ENCODE measurements around the gene ZPLD1. TPM values are rescaled to one million over a fixed set of nuclear protein-coding genes. Genes with fewer than 3 reads are reported as not detected.
A peak's percentile ranks its signal among the peaks of the same experiment; 100 is the strongest.

ZPLD1 gene
- polyA plus RNA-seq, result 0.22 TPM
- long read RNA-seq, donor 1, result 0 reads
- long read RNA-seq, donor 2, result 0 reads
- long read RNA-seq, donor 3, result 0 reads
- long read RNA-seq, donor 4, result 0 reads
- long read RNA-seq, donor 5, result 0 reads
- long read RNA-seq, donor 6, result 0 reads
- long read RNA-seq, donor 7, result 0 reads
- long read RNA-seq, donor 8, result 0 reads
- long read RNA-seq, donor 9, result 0 reads
- long read RNA-seq, donor 10, result 0 reads
- long read RNA-seq, donor 11, result 0 reads

GRCh38 chr3:102434715-102435114 is at the start of gene ZPLD1:
Gene ZPLD1 (plus strand): TSS chr3:102435015. CDS start chr3:102438488, 3,473 bp downstream.
- Histone ChIP-seq H3K27me3 (ENCODE audit: control insufficient read depth, insufficient read depth, low read length) (no peaks in the 10 kb centered on the region), H3K36me3 (ENCODE audit: control insufficient read depth, insufficient read depth, low read length) (no peaks in the 10 kb centered on the region), H3K4me1 (ENCODE audit: control insufficient read depth, insufficient read depth, low read length) (no peaks in the 10 kb centered on the region), H3K27ac (ENCODE audit: low read length) (no peak within 1 kb of the TSS), H3K4me3 (ENCODE audit: low read length) (no peak within 1 kb of the TSS), H3K9me3 (ENCODE audit: control insufficient read depth, low read depth, low read length) (no peaks in the 10 kb centered on the region)
- no peak for DNase-seq

GRCh38 chr3:102390171-102390864 is 44.5 kb upstream of the ZPLD1 start:
- H3K4me1 ChIP-seq (ENCODE audit: control insufficient read depth, insufficient read depth, low read length), result no peaks in the 10 kb centered on the region

GRCh38 chr3:102390916-102391315 is 43.9 kb upstream of the ZPLD1 start:
- Histone ChIP-seq H3K4me1 (ENCODE audit: control insufficient read depth, insufficient read depth, low read length) (no peaks in the 10 kb centered on the region), H3K36me3 (ENCODE audit: control insufficient read depth, insufficient read depth, low read length) (no peaks in the 10 kb centered on the region), H3K27ac (ENCODE audit: low read length) (no peak overlapping the region), H3K9me3 (ENCODE audit: control insufficient read depth, low read depth, low read length) (no peaks in the 10 kb centered on the region), H3K4me3 (ENCODE audit: low read length) (no peak overlapping the region), H3K27me3 (ENCODE audit: control insufficient read depth, insufficient read depth, low read length) (no peaks in the 10 kb centered on the region)
- DNase-seq, result no peak
- 86% methylated on average over 1 of the region's 1 CpG for WGBS (ENCODE audit: insufficient coverage, low lambda C conversion rate)

More at GRCh38 chr3:102390171-102390864, 44.5 kb upstream of the ZPLD1 start:
- 75% methylated on average over 1 of the region's 7 CpGs for WGBS (ENCODE audit: insufficient coverage, low lambda C conversion rate)
- no peaks in the 10 kb centered on the region for H3K36me3 ChIP-seq (ENCODE audit: control insufficient read depth, insufficient read depth, low read length)
- no peaks in the 10 kb centered on the region for H3K27me3 ChIP-seq (ENCODE audit: control insufficient read depth, insufficient read depth, low read length)
- no peak for DNase-seq
- H3K27ac ChIP-seq (ENCODE audit: low read length), result no peak overlapping the region
- no peaks in the 10 kb centered on the region for H3K9me3 ChIP-seq (ENCODE audit: control insufficient read depth, low read depth, low read length)
- no peak overlapping the region for H3K4me3 ChIP-seq (ENCODE audit: low read length)

- Histone ChIP-seq H3K9me3 (ENCODE audit: control insufficient read depth, low read depth, low read length) (no peaks in the 10 kb centered on the region), H3K27me3 (ENCODE audit: control insufficient read depth, insufficient read depth, low read length) (no peaks in the 10 kb centered on the region), H3K4me1 (ENCODE audit: control insufficient read depth, insufficient read depth, low read length) (no peaks in the 10 kb centered on the region), H3K4me3 (ENCODE audit: low read length) (no peak overlapping the region), H3K27ac (ENCODE audit: low read length) (no peak overlapping the region), H3K36me3 (ENCODE audit: control insufficient read depth, insufficient read depth, low read length) (no peaks in the 10 kb centered on the region)
- 67% methylated on average over 1 of the region's 2 CpGs for WGBS (ENCODE audit: insufficient coverage, low lambda C conversion rate)
- DNase-seq, result no peak
Observed at GRCh38 chr3:102391491-102391890, 43.3 kb upstream of the ZPLD1 start.

DNA sequence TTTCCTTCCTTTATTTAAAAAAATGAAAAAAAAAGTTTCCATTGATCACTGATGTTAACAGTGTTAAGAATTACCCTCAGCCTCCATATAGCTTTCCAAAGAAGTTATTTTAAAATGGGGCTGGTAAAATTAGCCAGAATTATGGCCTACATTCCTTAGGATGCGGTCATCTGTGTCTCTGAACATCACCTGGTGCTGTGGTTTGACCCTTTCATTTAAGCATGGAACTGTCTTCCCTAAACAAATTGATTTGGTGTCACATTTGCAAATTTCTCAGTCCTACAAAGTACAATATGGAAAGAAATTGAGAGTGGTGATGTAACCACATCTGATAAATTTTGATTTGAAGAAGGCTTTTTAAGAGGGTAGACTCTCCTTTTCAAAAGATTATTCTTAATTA is 40.3 kb upstream of the ZPLD1 start:
- Histone ChIP-seq H3K36me3 (ENCODE audit: control insufficient read depth, insufficient read depth, low read length) (no peaks in the 10 kb centered on the region), H3K27me3 (ENCODE audit: control insufficient read depth, insufficient read depth, low read length) (no peaks in the 10 kb centered on the region), H3K27ac (ENCODE audit: low read length) (no peak overlapping the region), H3K9me3 (ENCODE audit: control insufficient read depth, low read depth, low read length) (no peaks in the 10 kb centered on the region), H3K4me1 (ENCODE audit: control insufficient read depth, insufficient read depth, low read length) (no peaks in the 10 kb centered on the region), H3K4me3 (ENCODE audit: low read length) (no peak overlapping the region)
- no CpG with 5 or more reads among the region's 1 CpG for WGBS (ENCODE audit: insufficient coverage, low lambda C conversion rate)
- DNase-seq, result no peak

DNA sequence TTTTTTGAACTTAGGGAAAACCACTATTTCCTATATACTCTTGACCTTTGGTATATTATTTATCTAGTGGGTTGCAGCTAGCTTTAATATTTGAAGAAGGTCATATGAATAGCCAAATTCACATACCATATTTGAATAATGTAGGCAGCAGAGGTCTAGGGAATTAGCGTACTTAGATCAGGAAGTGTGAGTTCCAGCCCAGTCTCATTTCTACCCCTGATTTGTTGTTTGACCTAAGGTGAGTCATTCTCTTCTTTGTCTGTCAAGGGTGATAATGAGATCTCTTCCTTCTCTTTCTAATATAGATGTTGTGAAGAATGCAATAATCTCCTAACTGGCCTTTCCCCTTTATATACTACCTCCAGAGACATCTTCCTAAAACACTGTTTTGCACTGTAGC is 36.6 kb upstream of the ZPLD1 start:
- H3K27ac ChIP-seq (ENCODE audit: low read length), result no peak overlapping the region
- no peak for DNase-seq
- no peaks in the 10 kb centered on the region for H3K9me3 ChIP-seq (ENCODE audit: control insufficient read depth, low read depth, low read length)
- no peak overlapping the region for H3K4me3 ChIP-seq (ENCODE audit: low read length)
- H3K36me3 ChIP-seq (ENCODE audit: control insufficient read depth, insufficient read depth, low read length), result no peaks in the 10 kb centered on the region
- no CpG with 5 or more reads among the region's 1 CpG for WGBS (ENCODE audit: insufficient coverage, low lambda C conversion rate)
- no peaks in the 10 kb centered on the region for H3K4me1 ChIP-seq (ENCODE audit: control insufficient read depth, insufficient read depth, low read length)
- no peaks in the 10 kb centered on the region for H3K27me3 ChIP-seq (ENCODE audit: control insufficient read depth, insufficient read depth, low read length)

DNA sequence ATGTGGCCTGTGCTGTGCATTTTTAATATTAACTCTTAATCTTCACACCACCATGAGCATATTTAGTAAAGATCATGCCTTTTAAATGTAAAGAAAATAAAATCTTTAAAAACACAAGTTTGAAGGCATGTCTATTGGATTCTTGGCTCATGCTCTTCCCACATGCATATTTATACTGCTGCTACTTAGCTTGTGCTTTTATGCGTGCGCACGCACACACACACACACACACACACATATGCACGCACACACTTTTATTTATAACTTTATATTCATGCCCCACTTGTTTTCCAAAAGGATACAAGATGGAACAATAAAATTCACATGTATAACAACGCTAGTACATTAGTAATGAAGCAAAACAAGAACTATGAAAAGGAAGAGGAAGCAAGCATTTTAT is 36.1 kb upstream of the ZPLD1 start:
- DNase-seq, result no peak
- Histone ChIP-seq H3K4me3 (ENCODE audit: low read length) (no peak overlapping the region), H3K27ac (ENCODE audit: low read length) (no peak overlapping the region), H3K4me1 (ENCODE audit: control insufficient read depth, insufficient read depth, low read length) (no peaks in the 10 kb centered on the region), H3K36me3 (ENCODE audit: control insufficient read depth, insufficient read depth, low read length) (no peaks in the 10 kb centered on the region), H3K27me3 (ENCODE audit: control insufficient read depth, insufficient read depth, low read length) (no peaks in the 10 kb centered on the region), H3K9me3 (ENCODE audit: control insufficient read depth, low read depth, low read length) (no peaks in the 10 kb centered on the region)
- WGBS (ENCODE audit: insufficient coverage, low lambda C conversion rate), result 100% methylated on average over 1 of the region's 5 CpGs

- Histone ChIP-seq H3K27me3 (ENCODE audit: control insufficient read depth, insufficient read depth, low read length) (no peaks in the 10 kb centered on the region), H3K4me1 (ENCODE audit: control insufficient read depth, insufficient read depth, low read length) (no peaks in the 10 kb centered on the region), H3K27ac (ENCODE audit: low read length) (no peak overlapping the region), H3K9me3 (ENCODE audit: control insufficient read depth, low read depth, low read length) (no peaks in the 10 kb centered on the region), H3K4me3 (ENCODE audit: low read length) (no peak overlapping the region), H3K36me3 (ENCODE audit: control insufficient read depth, insufficient read depth, low read length) (no peaks in the 10 kb centered on the region)
- WGBS (ENCODE audit: insufficient coverage, low lambda C conversion rate), result no CpG with 5 or more reads among the region's 5 CpGs
- DNase-seq, result no peak
Observed at GRCh38 chr3:102400142-102400541, 34.7 kb upstream of the ZPLD1 start.

DNA sequence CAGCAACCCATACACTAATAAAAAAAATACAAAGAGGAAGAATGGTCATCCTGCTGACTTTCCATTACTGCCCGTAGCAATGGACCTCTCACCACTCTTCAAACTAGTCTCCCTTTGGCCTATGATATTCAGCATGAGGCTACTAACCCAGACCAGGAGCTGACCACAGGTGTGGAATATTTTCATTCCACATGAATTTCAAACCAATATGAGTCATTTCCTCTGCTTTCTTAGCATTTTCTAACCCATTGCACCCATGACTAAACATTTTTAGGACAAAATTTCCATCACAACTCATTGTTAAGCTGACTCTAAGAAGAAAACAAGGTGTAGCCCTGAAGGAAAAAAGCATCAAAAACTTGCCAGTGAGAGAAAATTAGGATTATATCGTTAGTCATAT is 34.0 kb upstream of the ZPLD1 start:
- H3K36me3 ChIP-seq (ENCODE audit: control insufficient read depth, insufficient read depth, low read length), result no peaks in the 10 kb centered on the region
- H3K27me3 ChIP-seq (ENCODE audit: control insufficient read depth, insufficient read depth, low read length), result no peaks in the 10 kb centered on the region
- no CpG with 5 or more reads among the region's 2 CpGs for WGBS (ENCODE audit: insufficient coverage, low lambda C conversion rate)

GRCh38 chr3:102410616-102411015 is 24.2 kb upstream of the ZPLD1 start:
- DNase-seq, result no peak
- no peaks in the 10 kb centered on the region for H3K9me3 ChIP-seq (ENCODE audit: control insufficient read depth, low read depth, low read length)
- no peaks in the 10 kb centered on the region for H3K27me3 ChIP-seq (ENCODE audit: control insufficient read depth, insufficient read depth, low read length)
- H3K27ac ChIP-seq (ENCODE audit: low read length), result no peak overlapping the region
- no peak overlapping the region for H3K4me3 ChIP-seq (ENCODE audit: low read length)
- H3K36me3 ChIP-seq (ENCODE audit: control insufficient read depth, insufficient read depth, low read length), result no peaks in the 10 kb centered on the region
- no peaks in the 10 kb centered on the region for H3K4me1 ChIP-seq (ENCODE audit: control insufficient read depth, insufficient read depth, low read length)

More for the DNA sequence above, 34.0 kb upstream of the ZPLD1 start:
- Histone ChIP-seq H3K4me3 (ENCODE audit: low read length) (no peak overlapping the region), H3K4me1 (ENCODE audit: control insufficient read depth, insufficient read depth, low read length) (no peaks in the 10 kb centered on the region), H3K27ac (ENCODE audit: low read length) (no peak overlapping the region), H3K9me3 (ENCODE audit: control insufficient read depth, low read depth, low read length) (no peaks in the 10 kb centered on the region)
- no peak for DNase-seq

- H3K4me1 ChIP-seq (ENCODE audit: control insufficient read depth, insufficient read depth, low read length), result no peaks in the 10 kb centered on the region
- peak in 1 of 2 donors; percentile 5 for DNase-seq
- no peaks in the 10 kb centered on the region for H3K27me3 ChIP-seq (ENCODE audit: control insufficient read depth, insufficient read depth, low read length)
- WGBS (ENCODE audit: insufficient coverage, low lambda C conversion rate), result 80% methylated on average over 1 of the region's 2 CpGs
- H3K27ac ChIP-seq (ENCODE audit: low read length), result no peak overlapping the region
- H3K9me3 ChIP-seq (ENCODE audit: control insufficient read depth, low read depth, low read length), result no peaks in the 10 kb centered on the region
- no peaks in the 10 kb centered on the region for H3K36me3 ChIP-seq (ENCODE audit: control insufficient read depth, insufficient read depth, low read length)
- H3K4me3 ChIP-seq (ENCODE audit: low read length), result no peak overlapping the region
Observed at GRCh38 chr3:102415553-102415952, 19.3 kb upstream of the ZPLD1 start.
